Loucy (cell line): ENCODE measurements around the gene TRPV5.

Experiments used
- CTCF ChIP-seq: fragments of 200-600 bp; sonication (generic); conservative IDR thresholded peaks from 2 replicates; pipeline ENCODE4 v1.5.1; 2014; ENCODE audit warnings: mild to moderate bottlenecking, antibody characterized with exemption, low read length
- EZH2phosphoT487 ChIP-seq: fragments of 200-600 bp; IDR thresholded peaks from 2 replicates; pipeline ENCODE4 v1.6.1; 2018; ENCODE audit warnings: antibody characterized with exemption, mild to moderate bottlenecking, moderate library complexity, borderline replicate concordance

GRCh38 chr7:142913051-142913450 is 20.5 kb downstream of the TRPV5 start:
- TF ChIP-seq CTCF (no peak), EZH2phosphoT487 (no peak)
